Stomach (tissue), 4 donors: ENCODE measurements around the gene MRPL27.

Experiments
- CTCF ChIP-seq, 7 experiments: fragments of 450-650 bp in 4 of 7; fragments of 200-600 bp in 3 of 7; sonication (generic) in 3 of 7; IDR thresholded peaks; one replicate each; pipeline ENCODE4 v1.5.1; 2016 to 2019; ENCODE audit warnings: antibody characterized with exemption in 7 of 7, control low read depth in 2 of 7, mild to moderate bottlenecking in 1 of 7
- POLR2A ChIP-seq, 4 donors: fragments of 450-650 bp; IDR thresholded peaks; one replicate each; pipeline ENCODE4 v1.6.1; 2016; ENCODE audit warnings: antibody characterized with exemption in 4 of 4, control low read depth in 2 of 4, mild to moderate bottlenecking in 1 of 4, moderate library complexity in 1 of 4

GRCh38 chr17:50389534-50389933 is 16.6 kb upstream of the MRPL27 start:
- TF ChIP-seq POLR2A (IDR thresholded peaks at IDR 0.05) (no peak), CTCF (IDR thresholded peaks at IDR 0.05) (no peak)
